Activated CD4-positive, alpha-beta T cell treated with anti-CD3 and anti-CD28 coated beads for 1 hour (primary cell): ENCODE results near the gene DCLK1.

Experiments used
- DNase-seq: peaks from one replicate; pipeline ENCODE4 v3.0.0-alpha.2; 2020

The DCLK1 gene

GRCh38 chr13:36131222-36131930, at the start of gene DCLK1:
DCLK1 (minus strand) TSS chr13:36131382.
- no peak for DNase-seq

DNA sequence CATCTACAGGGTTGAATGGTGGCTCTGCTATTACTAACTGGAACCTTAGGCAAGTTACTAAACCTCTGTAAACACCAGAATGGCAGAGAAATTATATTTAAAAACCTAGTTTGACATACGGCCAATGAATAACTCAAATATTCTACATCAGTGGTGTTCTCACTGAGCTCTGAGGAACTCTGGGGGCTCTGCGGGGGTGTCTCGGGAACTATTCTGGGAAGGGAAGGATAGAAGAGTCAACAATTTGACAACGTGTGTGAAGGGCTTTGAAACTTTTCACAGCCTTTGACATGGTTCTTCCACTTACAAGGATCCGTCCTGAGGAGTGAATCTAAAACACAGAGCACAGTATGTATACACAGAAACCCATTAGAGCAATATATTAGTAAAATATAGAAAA, 44.4 kb upstream of the DCLK1 start:
- DNase-seq = no peak

DNA sequence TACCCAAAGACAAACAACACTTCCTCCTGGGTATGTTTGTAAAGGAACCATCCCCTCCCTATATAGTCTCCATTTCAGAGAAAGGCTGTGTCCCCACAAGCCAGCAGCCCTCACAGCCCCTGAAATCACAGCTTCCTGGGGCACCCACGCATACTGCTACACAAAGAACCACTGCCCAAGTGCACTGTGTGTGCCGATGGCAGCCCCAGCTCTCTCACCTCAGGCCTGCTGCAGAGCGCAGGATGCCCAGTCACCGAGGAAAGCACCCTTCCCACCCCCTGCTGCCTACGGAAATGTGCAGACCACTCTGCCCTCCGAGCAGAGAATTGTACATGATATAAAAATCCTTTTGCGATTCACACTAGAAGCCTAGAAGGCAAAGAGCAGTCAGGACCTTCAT, 43.7 kb upstream of the DCLK1 start:
- DNase-seq = no peak

DNA sequence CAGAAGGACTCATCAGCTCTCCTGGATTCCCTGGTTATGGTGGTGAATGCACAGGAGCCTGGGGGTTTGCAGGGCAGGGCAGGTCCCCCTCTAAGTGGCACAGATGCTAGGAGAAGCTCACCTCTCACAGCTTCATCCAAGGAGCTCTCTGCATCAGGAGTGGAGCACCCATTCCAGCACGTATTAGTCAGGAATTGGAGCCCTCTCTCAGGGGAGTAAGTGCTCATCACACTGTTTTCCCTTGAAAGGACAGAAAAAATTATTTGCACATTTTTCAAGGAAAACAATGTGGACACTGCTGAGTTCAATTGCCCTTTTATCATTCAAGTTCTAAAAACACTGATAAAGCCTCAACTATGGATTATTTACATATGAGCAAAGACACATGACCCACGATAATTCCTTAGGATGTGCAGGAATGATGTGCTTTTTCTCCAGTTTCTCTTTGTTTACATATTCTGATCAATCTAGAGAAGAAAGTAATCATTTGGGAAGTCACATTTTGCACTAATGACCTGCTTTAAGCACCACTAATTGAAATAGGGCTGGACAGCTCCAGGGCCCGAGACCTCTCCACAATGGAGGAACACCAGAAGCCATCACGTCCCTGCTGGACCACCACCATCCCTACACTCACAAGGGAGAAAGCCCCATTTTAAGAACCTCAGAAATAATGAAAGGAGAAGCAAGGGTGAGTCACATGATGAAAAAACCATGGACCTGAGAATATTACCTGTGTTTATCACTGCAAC, 42.6 kb upstream of the DCLK1 start:
- no peak for DNase-seq

DNA sequence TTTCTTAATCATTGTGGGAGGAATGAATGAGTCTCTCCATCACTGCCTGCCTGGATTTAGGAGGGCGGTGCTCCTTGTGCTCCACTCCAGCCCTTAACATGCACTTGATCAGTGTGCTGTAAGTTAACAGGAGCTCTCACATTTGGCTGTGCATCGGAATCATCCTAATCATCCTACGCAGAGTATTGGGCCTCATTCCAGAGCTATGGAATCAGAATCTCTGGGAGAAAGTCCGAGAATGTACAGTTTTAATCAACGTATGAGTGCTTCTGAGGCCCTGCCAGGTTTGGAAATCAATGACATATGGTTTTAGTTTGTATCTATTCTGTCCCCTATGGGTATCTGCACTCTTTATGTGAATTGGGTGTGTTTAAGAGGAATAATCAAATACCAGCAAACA, 34.9 kb upstream of the DCLK1 start:
- DNase-seq = no peak

- no peak for DNase-seq
These were observed 32.7 kb upstream of the DCLK1 start for GRCh38 chr13:36163809-36164308.

DNA sequence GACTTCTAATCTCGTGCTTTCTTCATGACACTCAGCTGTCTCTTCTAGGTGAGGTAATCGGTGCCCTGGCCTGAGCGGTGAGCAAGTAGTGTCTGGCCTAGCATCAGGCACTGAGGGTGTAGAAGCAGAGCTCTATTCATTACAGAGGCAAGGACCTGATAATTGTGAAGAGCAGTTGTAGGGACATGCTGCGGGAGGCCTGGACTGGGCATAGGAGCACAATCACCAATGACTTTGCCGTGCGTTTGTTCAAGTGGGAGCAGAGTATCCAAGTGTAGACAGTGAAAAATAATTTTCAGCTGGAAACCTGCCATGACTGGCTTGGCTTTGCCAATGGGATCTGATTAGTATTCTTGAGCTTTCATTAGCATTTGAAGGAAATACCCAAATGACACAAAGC, 32.1 kb upstream of the DCLK1 start:
- no peak for DNase-seq

GRCh38 chr13:36160297-36160696, 29.1 kb upstream of the DCLK1 start:
- DNase-seq = no peak

DNA sequence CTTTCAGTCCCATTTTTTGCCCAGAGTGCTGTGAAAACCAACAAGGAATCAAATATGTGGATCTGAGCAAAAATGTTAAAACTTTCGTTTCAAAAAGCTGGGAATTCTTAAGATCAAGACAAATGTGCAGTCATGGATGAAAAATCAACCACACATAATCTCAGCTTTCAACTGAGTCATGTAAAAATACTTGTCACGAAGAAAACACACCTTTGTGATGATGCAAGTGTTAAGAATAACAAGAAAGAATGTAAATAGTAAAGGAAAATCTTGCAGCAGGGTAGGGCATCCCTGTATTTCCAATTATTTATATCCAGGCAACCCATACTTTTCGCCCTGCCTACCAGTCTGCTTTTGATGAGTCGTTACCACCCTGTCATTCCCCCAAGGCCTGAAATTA, 27.4 kb upstream of the DCLK1 start:
- DNase-seq = no peak

- no peak for DNase-seq
These were observed 26.3 kb upstream of the DCLK1 start for GRCh38 chr13:36157480-36157879.

- DNase-seq = no peak
These were observed 23.5 kb upstream of the DCLK1 start for GRCh38 chr13:36154567-36155291.

- no peak for DNase-seq
These were observed 20.4 kb upstream of the DCLK1 start for GRCh38 chr13:36151591-36151990.

- no peak for DNase-seq
These were observed 17.3 kb upstream of the DCLK1 start for GRCh38 chr13:36148446-36148845.

DNA sequence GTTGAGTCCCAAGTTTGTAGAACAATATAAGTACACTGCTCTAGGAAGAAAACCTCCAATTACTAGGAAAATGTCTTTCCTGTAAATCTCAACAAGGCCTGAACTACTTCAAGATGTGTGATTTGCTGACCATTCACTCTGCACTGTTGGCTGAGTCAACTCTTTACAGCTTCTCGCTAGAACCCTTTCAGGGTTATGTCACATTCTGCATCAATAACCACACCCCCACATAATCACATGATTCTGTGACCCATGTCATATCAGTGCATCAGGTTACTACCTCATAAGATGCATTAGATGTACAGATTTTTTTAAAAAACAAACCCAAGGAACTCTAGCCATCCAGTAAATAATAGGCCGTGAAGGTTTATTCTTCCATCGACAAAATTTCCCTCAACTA, 16.1 kb upstream of the DCLK1 start:
- no peak for DNase-seq

- no peak for DNase-seq
These were observed 15.5 kb upstream of the DCLK1 start for GRCh38 chr13:36146511-36147269.

GRCh38 chr13:36143738-36144137, 12.6 kb upstream of the DCLK1 start:
- no peak for DNase-seq

- DNase-seq = no peak
These were observed 11.6 kb upstream of the DCLK1 start for GRCh38 chr13:36142735-36143134.

- no peak for DNase-seq
These were observed 4.7 kb upstream of the DCLK1 start for GRCh38 chr13:36135876-36136275.

- no peak for DNase-seq
These were observed 3.5 kb upstream of the DCLK1 start for GRCh38 chr13:36134632-36135031.

DNA sequence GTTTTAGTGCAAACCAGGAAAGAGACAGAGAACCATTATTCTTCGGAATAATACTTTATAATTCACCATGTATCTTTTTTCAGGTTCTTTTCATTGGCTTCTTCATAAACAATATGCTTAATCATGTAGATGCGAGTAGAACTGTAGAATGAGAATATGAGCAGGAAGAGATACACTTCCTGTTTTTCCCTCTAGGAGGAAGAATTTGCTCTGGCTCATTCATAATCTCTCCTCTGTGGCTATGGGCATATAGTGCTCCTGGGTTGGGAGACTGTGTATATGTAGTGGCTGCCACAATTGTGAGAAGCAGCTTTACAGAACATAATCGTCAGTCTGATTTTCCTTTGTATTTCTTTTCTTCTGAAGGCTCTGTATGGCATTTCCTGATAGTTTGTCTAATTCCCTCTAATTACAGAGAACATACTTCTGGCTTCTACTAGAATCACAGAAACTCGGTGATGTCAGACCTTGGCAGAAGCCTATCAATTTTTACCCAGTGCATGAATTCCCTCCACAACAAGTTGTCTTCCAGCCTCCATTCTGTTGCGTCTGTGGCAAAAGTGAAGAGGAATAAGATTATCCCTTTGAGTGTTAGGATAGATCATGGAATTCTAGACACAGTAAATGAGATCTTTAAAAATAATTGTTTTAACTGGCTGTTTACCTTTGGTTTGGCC, 2.9 kb upstream of the DCLK1 start:
- no peak for DNase-seq

DNA sequence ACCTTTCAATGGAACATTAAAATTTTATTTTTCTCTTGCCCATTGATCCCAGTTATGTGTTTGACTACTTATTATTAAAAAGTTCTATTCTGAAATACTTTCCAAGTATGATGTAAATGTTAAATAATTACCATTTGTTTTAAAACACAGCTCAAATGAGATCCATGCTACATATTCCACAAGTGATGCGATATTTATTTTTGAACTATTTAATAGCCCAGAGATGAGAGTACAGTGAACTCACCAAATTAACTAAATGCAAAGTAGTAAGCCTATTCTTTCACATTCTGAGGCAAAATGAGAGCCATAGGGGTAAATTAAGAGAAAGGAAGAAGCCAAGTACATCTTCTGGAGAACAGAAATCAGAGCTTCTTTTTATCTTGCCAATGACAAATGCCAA, 1.2 kb upstream of the DCLK1 start:
- DNase-seq = no peak

DNA sequence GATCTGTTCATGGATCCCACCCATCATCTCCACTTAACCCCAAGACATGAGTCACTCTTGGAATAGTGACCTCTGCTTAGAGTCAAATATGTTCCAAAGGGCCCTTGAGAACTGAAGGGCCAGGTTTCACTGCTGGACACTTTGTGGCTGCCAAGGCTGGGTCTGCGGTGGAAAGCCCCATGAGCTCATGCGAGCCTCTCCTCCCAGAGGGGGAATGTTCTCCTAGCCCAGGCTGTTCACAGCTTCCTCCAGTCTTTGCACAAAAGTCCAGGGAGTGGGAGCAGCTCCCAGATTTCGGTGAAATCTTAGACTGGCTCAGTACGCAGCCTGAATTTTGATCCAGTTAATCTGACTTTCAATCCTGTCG, 732 bp upstream of the DCLK1 start:
- DNase-seq = no peak
